PC-9 (cell line): ENCODE results near the gene NEB. TPM values are rescaled to one million over a fixed set of nuclear protein-coding genes. Genes with fewer than 3 reads are reported as not detected.
A peak's percentile ranks its signal among the peaks of the same experiment; 100 is the strongest.

Experiments
- Bru-seq: library from RNA; stranded (reverse); fragments of 400-500 nt; gene quantifications from one replicate; lab custom pipeline; 2021; lab: Mats Ljungman, UMichigan
- BruChase-seq, 2 experiments: library from RNA; stranded (reverse); fragments of 400-500 nt; gene quantifications; one replicate each; lab custom pipeline; 2021; lab: Mats Ljungman, UMichigan
- BruUV-seq: library from RNA; stranded (reverse); fragments of 400-500 nt; replicated peaks from 2 replicates; lab custom pipeline; 2021; lab: Mats Ljungman, UMichigan
- CTCF ChIA-PET: fragments of 300-600 bp; sonication (Branson Sonifier 250); formaldehyde crosslinking; loops from one replicate; lab custom pipeline; 2022; ENCODE audit warnings: antibody characterized with exemption; lab: Charles Lee
- POLR2A ChIA-PET: fragments of 300-600 bp; sonication (Branson Sonifier 250); formaldehyde crosslinking; loops from one replicate; lab custom pipeline; 2022; ENCODE audit warnings: antibody characterized with exemption; ENCODE audit not compliant: unreplicated experiment; lab: Charles Lee
- DNase-seq, 2 experiments: peaks; one replicate each; pipeline versions ENCODE4 v3.0.0 to v3.0.0-alpha.2; 2015 to 2022; ENCODE audit warnings: mixed read lengths in 1 of 2
- H2AFZ ChIP-seq: fragments of 200-600 bp; sonication (generic); 2 replicates; pipeline ENCODE4 v1.8.1; 2017; ENCODE audit warnings: antibody characterized with exemption
- H3F3A ChIP-seq: fragments of 200-600 bp; sonication (generic); 2 replicates; pipeline ENCODE4 v1.8.1; 2017; ENCODE audit warnings: antibody characterized with exemption, mild to moderate bottlenecking, low read depth; ENCODE audit not compliant: insufficient read depth
- H3K27ac ChIP-seq: fragments of 200-600 bp; sonication (generic); 2 replicates; pipeline ENCODE4 v1.6.1; 2016; ENCODE audit warnings: mixed run types
- H3K27me3 ChIP-seq: fragments of 200-600 bp; sonication (generic); 2 replicates; pipeline ENCODE4 v1.6.1; 2016; ENCODE audit warnings: low read depth, mixed run types; ENCODE audit not compliant: insufficient read depth
- H3K36me3 ChIP-seq: fragments of 200-600 bp; sonication (generic); 2 replicates; pipeline ENCODE4 v1.6.1; 2016; ENCODE audit warnings: low read depth, mixed run types
- H3K4me1 ChIP-seq: fragments of 200-600 bp; sonication (generic); replicated peaks from 2 replicates; pipeline ENCODE4 v1.6.1; 2016; ENCODE audit warnings: mixed run types; ENCODE audit not compliant: insufficient read depth
- H3K4me2 ChIP-seq: fragments of 200-600 bp; sonication (generic); 2 replicates; pipeline ENCODE4 v1.6.1; 2017; ENCODE audit warnings: mixed run types
- H3K4me3 ChIP-seq: fragments of 200-600 bp; sonication (generic); 2 replicates; pipeline ENCODE4 v1.6.1; 2016; ENCODE audit warnings: mixed run types
- H3K79me2 ChIP-seq: fragments of 200-600 bp; sonication (generic); 2 replicates; pipeline ENCODE4 v1.6.1; 2017; ENCODE audit warnings: low read depth, mixed run types
- H3K9me2 ChIP-seq: fragments of 200-600 bp; sonication (generic); 2 replicates; pipeline ENCODE4 v1.8.1; 2017; ENCODE audit warnings: mild to moderate bottlenecking; ENCODE audit not compliant: insufficient read depth
- H3K9me3 ChIP-seq: fragments of 200-600 bp; sonication (generic); 2 replicates; pipeline ENCODE4 v1.8.1; 2016; ENCODE audit warnings: low read depth; ENCODE audit not compliant: insufficient read depth
- H4K20me1 ChIP-seq: fragments of 200-600 bp; sonication (generic); 2 replicates; pipeline ENCODE4 v1.8.1; 2017; ENCODE audit not compliant: insufficient read depth
- EZH2 ChIP-seq: fragments of 200-600 bp; sonication (generic); IDR thresholded peaks from 2 replicates; pipeline ENCODE4 v1.8.0; 2017; ENCODE audit warnings: antibody characterized with exemption, low read depth
- intact Hi-C: fragments of 100-400 bp; cut with micrococcal nuclease; formaldehyde crosslinking; loops from one replicate; pipeline ENCODE4 v1.10.0; 2022; ENCODE audit not compliant: unreplicated experiment
- long read RNA-seq: library from polyadenylated mRNA; stranded (forward); transcript quantifications from one replicate; pipeline ENCODE4 v2.0.0, GENCODE V29; 2022
- total RNA-seq: library from RNA; stranded (reverse); gene quantifications from 2 replicates; pipeline ENCODE4 v1.2.3, GENCODE V29; 2021
- TF ChIP-seq, protein P1 (sequence below): fragments of 200-600 bp; sonication (generic); conservative IDR thresholded peaks from 2 replicates; pipeline ENCODE4 v1.6.1; 2017; ENCODE audit warnings: mixed run types, antibody characterized with exemption, mild to moderate bottlenecking, moderate library complexity

NEB gene, protein sequence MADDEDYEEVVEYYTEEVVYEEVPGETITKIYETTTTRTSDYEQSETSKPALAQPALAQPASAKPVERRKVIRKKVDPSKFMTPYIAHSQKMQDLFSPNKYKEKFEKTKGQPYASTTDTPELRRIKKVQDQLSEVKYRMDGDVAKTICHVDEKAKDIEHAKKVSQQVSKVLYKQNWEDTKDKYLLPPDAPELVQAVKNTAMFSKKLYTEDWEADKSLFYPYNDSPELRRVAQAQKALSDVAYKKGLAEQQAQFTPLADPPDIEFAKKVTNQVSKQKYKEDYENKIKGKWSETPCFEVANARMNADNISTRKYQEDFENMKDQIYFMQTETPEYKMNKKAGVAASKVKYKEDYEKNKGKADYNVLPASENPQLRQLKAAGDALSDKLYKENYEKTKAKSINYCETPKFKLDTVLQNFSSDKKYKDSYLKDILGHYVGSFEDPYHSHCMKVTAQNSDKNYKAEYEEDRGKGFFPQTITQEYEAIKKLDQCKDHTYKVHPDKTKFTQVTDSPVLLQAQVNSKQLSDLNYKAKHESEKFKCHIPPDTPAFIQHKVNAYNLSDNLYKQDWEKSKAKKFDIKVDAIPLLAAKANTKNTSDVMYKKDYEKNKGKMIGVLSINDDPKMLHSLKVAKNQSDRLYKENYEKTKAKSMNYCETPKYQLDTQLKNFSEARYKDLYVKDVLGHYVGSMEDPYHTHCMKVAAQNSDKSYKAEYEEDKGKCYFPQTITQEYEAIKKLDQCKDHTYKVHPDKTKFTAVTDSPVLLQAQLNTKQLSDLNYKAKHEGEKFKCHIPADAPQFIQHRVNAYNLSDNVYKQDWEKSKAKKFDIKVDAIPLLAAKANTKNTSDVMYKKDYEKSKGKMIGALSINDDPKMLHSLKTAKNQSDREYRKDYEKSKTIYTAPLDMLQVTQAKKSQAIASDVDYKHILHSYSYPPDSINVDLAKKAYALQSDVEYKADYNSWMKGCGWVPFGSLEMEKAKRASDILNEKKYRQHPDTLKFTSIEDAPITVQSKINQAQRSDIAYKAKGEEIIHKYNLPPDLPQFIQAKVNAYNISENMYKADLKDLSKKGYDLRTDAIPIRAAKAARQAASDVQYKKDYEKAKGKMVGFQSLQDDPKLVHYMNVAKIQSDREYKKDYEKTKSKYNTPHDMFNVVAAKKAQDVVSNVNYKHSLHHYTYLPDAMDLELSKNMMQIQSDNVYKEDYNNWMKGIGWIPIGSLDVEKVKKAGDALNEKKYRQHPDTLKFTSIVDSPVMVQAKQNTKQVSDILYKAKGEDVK (N-terminal part only)
- total RNA-seq, result 0.15 TPM in 1 of 2 replicates, not detected in the other
- Bru-seq, nascent RNA, result percentile 4 among the genes with signal in this experiment
- percentile 5 among the genes with signal in this experiment for BruChase-seq, experiment 1, labeled RNA remaining after a 2-hour chase
- BruChase-seq, experiment 2, labeled RNA remaining after a 6-hour chase, result percentile 4 among the genes with signal in this experiment
- long read RNA-seq, partial matches to known transcripts, result 0 of 1 reads
- long read RNA-seq, other reads (novel, unspliced or antisense), result 1 of 1 reads

DNA sequence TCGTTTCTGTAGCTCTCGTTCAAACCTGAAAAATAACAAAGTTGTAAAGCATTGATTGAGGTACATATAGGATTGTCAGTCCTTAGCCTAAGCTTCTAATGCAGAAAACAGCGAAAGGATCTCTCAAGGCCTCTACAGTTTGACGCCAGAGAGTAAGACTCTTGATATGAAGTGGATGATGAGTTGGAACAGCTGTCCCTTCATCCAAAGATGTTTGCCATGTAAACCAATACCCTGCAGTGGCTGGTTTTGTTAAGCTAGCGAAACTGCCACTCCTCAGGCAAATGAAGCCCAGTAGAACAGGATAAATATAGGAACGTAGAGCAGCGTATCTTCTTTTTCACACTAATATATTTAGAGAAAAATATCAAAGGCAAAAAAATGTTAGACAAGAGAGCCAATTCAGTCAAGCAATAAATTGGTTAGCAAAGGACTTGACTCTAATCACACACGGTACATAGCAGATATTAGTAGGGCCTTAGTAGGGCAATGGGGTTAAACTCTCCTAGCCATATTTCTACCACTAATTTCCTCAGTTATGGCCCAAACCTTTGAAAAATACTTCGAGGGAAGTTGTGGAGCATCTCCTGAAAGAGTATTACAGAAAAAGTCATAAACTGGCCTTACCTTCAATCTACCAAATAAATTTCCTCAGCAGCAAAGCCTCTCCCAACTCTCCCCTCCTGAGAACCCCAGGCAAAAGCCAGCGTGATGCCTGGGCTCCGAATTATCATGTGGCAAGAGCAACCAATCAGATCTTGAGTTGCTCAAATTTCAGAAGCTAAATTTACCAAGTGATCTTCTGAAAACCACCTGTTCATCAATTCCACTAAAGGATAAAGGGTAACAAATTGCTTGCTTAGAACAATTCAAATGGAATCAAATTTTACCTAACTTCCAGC lies at the start of gene NEB:
NEB (minus strand) TSS at position 706 of the 902 bp plus-strand sequence. CDS start 1,320 bp downstream, outside the sequence.
- BruUV-seq, result no TSS peak
- intact Hi-C loops, result no loop called here
- ChIA-PET CTCF (no interaction called here), POLR2A (no interaction called here)
- TF ChIP-seq EZH2, result no peak
- TF ChIP-seq, protein P1, sequence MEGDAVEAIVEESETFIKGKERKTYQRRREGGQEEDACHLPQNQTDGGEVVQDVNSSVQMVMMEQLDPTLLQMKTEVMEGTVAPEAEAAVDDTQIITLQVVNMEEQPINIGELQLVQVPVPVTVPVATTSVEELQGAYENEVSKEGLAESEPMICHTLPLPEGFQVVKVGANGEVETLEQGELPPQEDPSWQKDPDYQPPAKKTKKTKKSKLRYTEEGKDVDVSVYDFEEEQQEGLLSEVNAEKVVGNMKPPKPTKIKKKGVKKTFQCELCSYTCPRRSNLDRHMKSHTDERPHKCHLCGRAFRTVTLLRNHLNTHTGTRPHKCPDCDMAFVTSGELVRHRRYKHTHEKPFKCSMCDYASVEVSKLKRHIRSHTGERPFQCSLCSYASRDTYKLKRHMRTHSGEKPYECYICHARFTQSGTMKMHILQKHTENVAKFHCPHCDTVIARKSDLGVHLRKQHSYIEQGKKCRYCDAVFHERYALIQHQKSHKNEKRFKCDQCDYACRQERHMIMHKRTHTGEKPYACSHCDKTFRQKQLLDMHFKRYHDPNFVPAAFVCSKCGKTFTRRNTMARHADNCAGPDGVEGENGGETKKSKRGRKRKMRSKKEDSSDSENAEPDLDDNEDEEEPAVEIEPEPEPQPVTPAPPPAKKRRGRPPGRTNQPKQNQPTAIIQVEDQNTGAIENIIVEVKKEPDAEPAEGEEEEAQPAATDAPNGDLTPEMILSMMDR, result no peak
- Histone ChIP-seq H3K4me3 (no peak within 1 kb of the TSS), H3K27me3 (no peaks in the 10 kb centered on the region), H3K9me3 (no peaks in the 10 kb centered on the region), H3K27ac (no peak within 1 kb of the TSS), H3F3A (no peaks in the 10 kb centered on the region), H3K4me2 (no peak within 1 kb of the TSS), H3K9me2 (no peaks in the 10 kb centered on the region), H4K20me1 (no peaks in the 10 kb centered on the region), H3K4me1 (no peaks in the 10 kb centered on the region), H3K36me3 (no peaks in the 10 kb centered on the region), H3K79me2 (no peaks in the 10 kb centered on the region), H2AFZ (no peak within 1 kb of the TSS)
- no peak for DNase-seq

DNA sequence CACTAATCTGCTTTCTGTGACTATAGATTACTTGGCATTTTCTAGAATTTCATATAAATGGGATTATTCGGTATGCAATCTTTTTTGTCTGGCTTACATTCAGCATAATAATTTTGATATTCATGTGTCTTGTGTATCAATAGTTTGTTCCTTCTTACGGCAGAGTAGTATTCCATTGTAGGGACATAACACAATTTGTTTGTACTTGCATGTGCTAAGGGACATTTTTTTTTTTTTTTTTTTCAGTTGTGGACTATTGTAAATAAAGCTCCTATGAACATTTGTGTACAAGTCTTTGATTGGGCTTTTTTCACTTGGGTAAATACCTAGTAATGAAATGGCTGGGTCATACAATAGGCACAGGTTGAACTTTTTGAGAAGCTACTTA lies 48.9 kb upstream of the NEB start:
- H3K4me1 ChIP-seq, result no peaks in the 10 kb centered on the region
- intact Hi-C loops, result no loop called here
- POLR2A ChIA-PET, result no interaction called here
- TF ChIP-seq EZH2, result no peak
- TF ChIP-seq, protein P1, result no peak
- H3F3A ChIP-seq, result no peaks in the 10 kb centered on the region
- no peaks in the 10 kb centered on the region for H3K27me3 ChIP-seq
- H4K20me1 ChIP-seq, result no peaks in the 10 kb centered on the region
- no peaks in the 10 kb centered on the region for H3K79me2 ChIP-seq
- H3K9me3 ChIP-seq, result no peaks in the 10 kb centered on the region
- H3K4me3 ChIP-seq, result no peak overlapping the region
- no peaks in the 10 kb centered on the region for H3K36me3 ChIP-seq
- no peak overlapping the region for H3K4me2 ChIP-seq
- no TSS peak for BruUV-seq
- CTCF ChIA-PET, result interaction anchor here (0.6 kb wide), 2 partner anchors 46 to 331 kb away, joined by 5 read pairs; no protein-coding TSS in a partner anchor
- no peak for DNase-seq
- no peak overlapping the region for H2AFZ ChIP-seq
- H3K9me2 ChIP-seq, result no peaks in the 10 kb centered on the region
- no peak overlapping the region for H3K27ac ChIP-seq
